ENCODE data around the gene DDX10.

Gene DDX10

GRCh38 chr11:108857382-108857781 lies 192.5 kb downstream of the DDX10 start:
- Histone ChIP-seq H3K4me3 (ENCODE audit: low read depth in 1 of 2, low read length in 2 of 2) (no peak overlapping the region), H3K27ac (ENCODE audit: low read depth, low read length) (no peak overlapping the region)

DNA sequence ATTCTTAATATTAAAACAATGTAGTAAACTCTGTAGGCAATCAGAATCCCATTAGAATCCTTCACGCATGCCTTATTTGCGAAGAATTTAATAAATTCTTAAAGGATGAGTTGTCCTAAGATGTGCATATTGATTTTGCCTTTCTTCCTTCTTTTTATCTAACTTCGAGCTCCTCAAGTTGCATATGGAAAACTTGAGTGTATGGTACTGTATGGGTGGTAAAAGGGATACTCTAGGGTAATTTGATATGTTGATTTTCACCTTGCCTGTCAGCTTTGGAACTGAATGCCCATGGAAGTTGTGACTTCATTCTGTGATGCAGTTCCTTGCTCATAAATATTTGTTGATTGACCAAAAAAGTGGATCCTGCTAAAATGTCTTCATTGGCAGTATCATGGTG lies 193.8 kb downstream of the DDX10 start:
- Histone ChIP-seq H3K36me3 (ENCODE audit: control insufficient read depth in 1 of 2, insufficient read depth in 2 of 2, low read length in 2 of 2) (no peaks in the 10 kb centered on the region), H3K27me3 (ENCODE audit: control insufficient read depth in 1 of 2, insufficient read depth in 2 of 2, low read length in 2 of 2) (no peaks in the 10 kb centered on the region), H3K4me3 (ENCODE audit: low read depth in 1 of 2, low read length in 2 of 2) (no peak overlapping the region), H3K9me3 (ENCODE audit: control insufficient read depth in 1 of 2, low read length in 2 of 2) (no peaks in the 10 kb centered on the region), H3K9ac (ENCODE audit: low read depth in 1 of 2, low read length in 2 of 2) (no peak overlapping the region), H3K27ac (ENCODE audit: low read depth, low read length) (no peak overlapping the region), H3K4me1 (ENCODE audit: control insufficient read depth in 1 of 2, insufficient read depth in 2 of 2, low read length in 2 of 2) (peaks cover 8 to 10% of the 10 kb centered on the region in 2 donors)

More at GRCh38 chr11:108857382-108857781, 192.5 kb downstream of the DDX10 start:
- Histone ChIP-seq H3K4me1 (ENCODE audit: control insufficient read depth in 1 of 2, insufficient read depth in 2 of 2, low read length in 2 of 2) (peaks cover 9 to 10% of the 10 kb centered on the region in 2 donors), H3K9ac (ENCODE audit: low read depth in 1 of 2, low read length in 2 of 2) (no peak overlapping the region), H3K9me3 (ENCODE audit: control insufficient read depth in 1 of 2, low read length in 2 of 2) (no peaks in the 10 kb centered on the region), H3K27me3 (ENCODE audit: control insufficient read depth in 1 of 2, insufficient read depth in 2 of 2, low read length in 2 of 2) (no peaks in the 10 kb centered on the region), H3K36me3 (ENCODE audit: control insufficient read depth in 1 of 2, insufficient read depth in 2 of 2, low read length in 2 of 2) (peaks cover 0 to 4% of the 10 kb centered on the region in 2 donors)

- H3K9me3 ChIP-seq (ENCODE audit: control insufficient read depth in 1 of 2, low read length in 2 of 2) = no peaks in the 10 kb centered on the region
- no peaks in the 10 kb centered on the region for H3K36me3 ChIP-seq (ENCODE audit: control insufficient read depth in 1 of 2, insufficient read depth in 2 of 2, low read length in 2 of 2)
- no peak overlapping the region for H3K27ac ChIP-seq (ENCODE audit: low read depth, low read length)
- peaks cover 0 to 5% of the 10 kb centered on the region in 2 donors for H3K4me1 ChIP-seq (ENCODE audit: control insufficient read depth in 1 of 2, insufficient read depth in 2 of 2, low read length in 2 of 2)
- no peak overlapping the region for H3K4me3 ChIP-seq (ENCODE audit: low read depth in 1 of 2, low read length in 2 of 2)
- H3K27me3 ChIP-seq (ENCODE audit: control insufficient read depth in 1 of 2, insufficient read depth in 2 of 2, low read length in 2 of 2) = no peaks in the 10 kb centered on the region
- no peak overlapping the region for H3K9ac ChIP-seq (ENCODE audit: low read depth in 1 of 2, low read length in 2 of 2)
These were observed 194.6 kb downstream of the DDX10 start for GRCh38 chr11:108859510-108859909.

- Histone ChIP-seq H3K4me3 (ENCODE audit: low read depth in 1 of 2, low read length in 2 of 2) (no peak overlapping the region), H3K4me1 (ENCODE audit: control insufficient read depth in 1 of 2, insufficient read depth in 2 of 2, low read length in 2 of 2) (no peaks in the 10 kb centered on the region), H3K9me3 (ENCODE audit: control insufficient read depth in 1 of 2, low read length in 2 of 2) (no peaks in the 10 kb centered on the region), H3K36me3 (ENCODE audit: control insufficient read depth in 1 of 2, insufficient read depth in 2 of 2, low read length in 2 of 2) (no peaks in the 10 kb centered on the region), H3K27ac (ENCODE audit: low read depth, low read length) (no peak overlapping the region), H3K9ac (ENCODE audit: low read depth in 1 of 2, low read length in 2 of 2) (no peak overlapping the region), H3K27me3 (ENCODE audit: control insufficient read depth in 1 of 2, insufficient read depth in 2 of 2, low read length in 2 of 2) (no peaks in the 10 kb centered on the region)
These were observed 198.7 kb downstream of the DDX10 start for GRCh38 chr11:108863528-108863927.

- Histone ChIP-seq H3K27ac (ENCODE audit: low read depth, low read length) (no peak overlapping the region), H3K4me3 (ENCODE audit: low read depth in 1 of 2, low read length in 2 of 2) (no peak overlapping the region), H3K9ac (ENCODE audit: low read depth in 1 of 2, low read length in 2 of 2) (no peak overlapping the region), H3K27me3 (ENCODE audit: control insufficient read depth in 1 of 2, insufficient read depth in 2 of 2, low read length in 2 of 2) (no peaks in the 10 kb centered on the region), H3K9me3 (ENCODE audit: control insufficient read depth in 1 of 2, low read length in 2 of 2) (no peaks in the 10 kb centered on the region), H3K4me1 (ENCODE audit: control insufficient read depth in 1 of 2, insufficient read depth in 2 of 2, low read length in 2 of 2) (no peaks in the 10 kb centered on the region), H3K36me3 (ENCODE audit: control insufficient read depth in 1 of 2, insufficient read depth in 2 of 2, low read length in 2 of 2) (no peaks in the 10 kb centered on the region)
These were observed 200.5 kb downstream of the DDX10 start for GRCh38 chr11:108865406-108865805.

DNA sequence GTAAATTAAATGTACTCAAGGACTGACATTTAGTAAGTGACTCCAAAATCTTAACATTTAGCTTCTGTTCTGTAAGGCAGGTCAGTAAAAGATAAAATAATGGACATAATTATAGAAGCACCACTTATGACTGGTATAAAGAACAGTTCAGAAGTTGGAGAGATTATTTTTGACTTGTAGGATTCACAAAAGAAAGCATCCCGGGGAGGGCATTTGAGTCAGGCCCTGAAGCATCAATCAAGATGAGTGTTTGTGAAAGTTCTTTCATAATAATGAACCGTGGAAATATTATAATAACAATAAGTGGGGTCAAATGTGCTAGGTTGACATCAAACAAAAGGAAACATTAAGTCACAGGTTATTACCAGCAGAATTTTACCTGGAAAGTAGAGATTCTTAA lies 201.9 kb downstream of the DDX10 start:
- Histone ChIP-seq H3K9me3 (ENCODE audit: control insufficient read depth in 1 of 2, low read length in 2 of 2) (no peaks in the 10 kb centered on the region), H3K9ac (ENCODE audit: low read depth in 1 of 2, low read length in 2 of 2) (no peak overlapping the region), H3K36me3 (ENCODE audit: control insufficient read depth in 1 of 2, insufficient read depth in 2 of 2, low read length in 2 of 2) (no peaks in the 10 kb centered on the region), H3K4me3 (ENCODE audit: low read depth in 1 of 2, low read length in 2 of 2) (no peak overlapping the region), H3K27me3 (ENCODE audit: control insufficient read depth in 1 of 2, insufficient read depth in 2 of 2, low read length in 2 of 2) (no peaks in the 10 kb centered on the region), H3K4me1 (ENCODE audit: control insufficient read depth in 1 of 2, insufficient read depth in 2 of 2, low read length in 2 of 2) (no peaks in the 10 kb centered on the region), H3K27ac (ENCODE audit: low read depth, low read length) (no peak overlapping the region)

- Histone ChIP-seq H3K27ac (ENCODE audit: low read depth, low read length) (no peak overlapping the region), H3K36me3 (ENCODE audit: control insufficient read depth in 1 of 2, insufficient read depth in 2 of 2, low read length in 2 of 2) (no peaks in the 10 kb centered on the region), H3K9ac (ENCODE audit: low read depth in 1 of 2, low read length in 2 of 2) (no peak overlapping the region)
These were observed 205.6 kb downstream of the DDX10 start for GRCh38 chr11:108870373-108871020.

DNA sequence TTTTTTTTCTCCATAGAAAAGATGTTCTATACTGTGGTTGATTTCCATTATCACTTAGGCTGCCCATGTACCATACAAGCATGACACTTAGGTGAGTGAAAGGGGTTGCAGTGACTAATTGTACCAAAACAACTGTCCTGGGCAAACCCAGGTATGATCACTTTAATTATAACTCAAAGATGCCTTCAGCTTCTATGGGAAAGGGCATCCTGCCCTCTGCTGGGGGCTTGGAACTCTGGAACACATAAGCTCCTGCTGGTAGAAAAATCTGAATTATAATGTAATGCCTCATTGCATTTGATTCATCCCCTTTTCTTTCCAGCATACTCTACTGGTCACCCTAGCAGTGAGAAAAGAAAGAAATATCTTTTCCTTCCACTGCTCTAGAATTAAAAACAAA lies 206.3 kb downstream of the DDX10 start:
- Histone ChIP-seq H3K9me3 (ENCODE audit: control insufficient read depth in 1 of 2, low read length in 2 of 2) (no peaks in the 10 kb centered on the region), H3K4me1 (ENCODE audit: control insufficient read depth in 1 of 2, insufficient read depth in 2 of 2, low read length in 2 of 2) (no peaks in the 10 kb centered on the region), H3K27me3 (ENCODE audit: control insufficient read depth in 1 of 2, insufficient read depth in 2 of 2, low read length in 2 of 2) (no peaks in the 10 kb centered on the region), H3K27ac (ENCODE audit: low read depth, low read length) (no peak overlapping the region), H3K9ac (ENCODE audit: low read depth in 1 of 2, low read length in 2 of 2) (no peak overlapping the region), H3K36me3 (ENCODE audit: control insufficient read depth in 1 of 2, insufficient read depth in 2 of 2, low read length in 2 of 2) (no peaks in the 10 kb centered on the region), H3K4me3 (ENCODE audit: low read depth in 1 of 2, low read length in 2 of 2) (no peak overlapping the region)

More at GRCh38 chr11:108870373-108871020, 205.6 kb downstream of the DDX10 start:
- H3K9me3 ChIP-seq (ENCODE audit: control insufficient read depth in 1 of 2, low read length in 2 of 2) = no peaks in the 10 kb centered on the region
- no peaks in the 10 kb centered on the region for H3K4me1 ChIP-seq (ENCODE audit: control insufficient read depth in 1 of 2, insufficient read depth in 2 of 2, low read length in 2 of 2)
- no peaks in the 10 kb centered on the region for H3K27me3 ChIP-seq (ENCODE audit: control insufficient read depth in 1 of 2, insufficient read depth in 2 of 2, low read length in 2 of 2)
- no peak overlapping the region for H3K4me3 ChIP-seq (ENCODE audit: low read depth in 1 of 2, low read length in 2 of 2)

GRCh38 chr11:108871867-108872266 lies 207.0 kb downstream of the DDX10 start:
- no peaks in the 10 kb centered on the region for H3K27me3 ChIP-seq (ENCODE audit: control insufficient read depth in 1 of 2, insufficient read depth in 2 of 2, low read length in 2 of 2)
- no peak overlapping the region for H3K4me3 ChIP-seq (ENCODE audit: low read depth in 1 of 2, low read length in 2 of 2)
- H3K4me1 ChIP-seq (ENCODE audit: control insufficient read depth in 1 of 2, insufficient read depth in 2 of 2, low read length in 2 of 2) = no peaks in the 10 kb centered on the region
- H3K36me3 ChIP-seq (ENCODE audit: control insufficient read depth in 1 of 2, insufficient read depth in 2 of 2, low read length in 2 of 2) = no peaks in the 10 kb centered on the region
- H3K27ac ChIP-seq (ENCODE audit: low read depth, low read length) = no peak overlapping the region
- no peak overlapping the region for H3K9ac ChIP-seq (ENCODE audit: low read depth in 1 of 2, low read length in 2 of 2)
- no peaks in the 10 kb centered on the region for H3K9me3 ChIP-seq (ENCODE audit: control insufficient read depth in 1 of 2, low read length in 2 of 2)

DNA sequence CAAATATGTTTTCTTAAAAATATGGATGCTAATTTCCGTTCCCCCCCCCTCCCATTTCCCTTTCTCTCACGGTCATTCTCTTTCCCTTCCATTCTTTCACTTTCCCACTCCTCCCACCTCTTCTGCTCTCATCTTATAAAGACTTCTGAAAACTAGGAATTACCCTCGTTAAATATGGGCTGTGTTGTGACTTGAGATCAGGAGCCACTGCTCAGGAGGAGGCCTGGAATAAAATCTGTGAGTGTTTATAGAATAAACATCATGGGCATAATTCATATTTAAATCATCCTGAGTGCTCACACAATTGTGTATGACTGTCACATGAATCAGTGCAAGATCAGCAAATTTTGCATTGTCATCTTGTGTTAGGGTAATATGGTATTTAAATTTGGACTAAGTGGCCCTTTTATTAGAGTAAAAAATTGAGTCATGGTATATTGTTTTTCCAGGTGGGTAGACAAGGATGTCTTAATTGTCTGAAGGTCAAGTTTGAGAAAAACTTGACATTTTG lies 208.0 kb downstream of the DDX10 start:
- Histone ChIP-seq H3K4me1 (ENCODE audit: control insufficient read depth in 1 of 2, insufficient read depth in 2 of 2, low read length in 2 of 2) (no peaks in the 10 kb centered on the region), H3K36me3 (ENCODE audit: control insufficient read depth in 1 of 2, insufficient read depth in 2 of 2, low read length in 2 of 2) (no peaks in the 10 kb centered on the region), H3K4me3 (ENCODE audit: low read depth in 1 of 2, low read length in 2 of 2) (no peak overlapping the region), H3K27me3 (ENCODE audit: control insufficient read depth in 1 of 2, insufficient read depth in 2 of 2, low read length in 2 of 2) (no peaks in the 10 kb centered on the region), H3K9me3 (ENCODE audit: control insufficient read depth in 1 of 2, low read length in 2 of 2) (no peaks in the 10 kb centered on the region), H3K9ac (ENCODE audit: low read depth in 1 of 2, low read length in 2 of 2) (no peak overlapping the region), H3K27ac (ENCODE audit: low read depth, low read length) (no peak overlapping the region)

Measured in duodenal mucosa (tissue), 2 donors.